Panc1 (cell line): Measurements from ENCODE around the gene ACSS3. TPM values are rescaled to one million over a fixed set of nuclear protein-coding genes. Genes with fewer than 3 reads are reported as not detected.

Experiments used
- ATAC-seq: fragments of 200-7000 bp; cut with Tn5 transposase; 2 replicates; pipeline ENCODE4 v1.9.1; 2020; ENCODE audit warnings: mild to moderate bottlenecking, moderate library complexity
- BruUV-seq: library from RNA; stranded (reverse); fragments of 400-500 nt; replicated peaks from 2 replicates; lab custom pipeline; 2021; lab: Mats Ljungman, UMichigan
- CTCF ChIA-PET: fragments of 300-600 bp; sonication (Branson Sonifier 250); formaldehyde crosslinking; loops from one replicate; lab custom pipeline; 2022; ENCODE audit warnings: antibody characterized with exemption; lab: Charles Lee
- POLR2A ChIA-PET: fragments of 300-600 bp; sonication (Branson Sonifier 250); formaldehyde crosslinking; loops from one replicate; lab custom pipeline; 2022; ENCODE audit warnings: antibody characterized with exemption; lab: Charles Lee
- DNase-seq: peaks from one replicate; pipeline ENCODE4 v3.0.0-alpha.2; 2010; ENCODE audit warnings: low read depth, low spot score
- H3K27ac ChIP-seq: 2 replicates; pipeline ENCODE4 v1.5.1; 2011; ENCODE audit warnings: mild to moderate bottlenecking, low read length, inconsistent platforms
- H3K27me3 ChIP-seq: fragments of 200-500 bp; sonication (Bioruptor generic); 2 replicates; pipeline ENCODE4 v1.6.0; 2014; ENCODE audit warnings: low read length, inconsistent platforms; ENCODE audit not compliant: control insufficient read depth, insufficient read depth
- H3K36me3 ChIP-seq: fragments of 200-500 bp; sonication (Bioruptor generic); 2 replicates; pipeline ENCODE4 v1.5.1; 2014; ENCODE audit warnings: inconsistent platforms, mild to moderate bottlenecking, low read length, moderate library complexity; ENCODE audit not compliant: control insufficient read depth, insufficient read depth
- H3K4me1 ChIP-seq: 2 replicates; pipeline ENCODE4 v1.5.1; 2011; ENCODE audit warnings: inconsistent platforms, mild to moderate bottlenecking, low read length, moderate library complexity; ENCODE audit not compliant: control insufficient read depth, insufficient read depth
- H3K4me3 ChIP-seq, 2 experiments: 2 replicates each; pipeline ENCODE4 v1.5.1; 2011 to 2012; ENCODE audit warnings: low read depth in 2 of 2, low read length in 2 of 2, mild to moderate bottlenecking in 2 of 2, inconsistent platforms in 1 of 2, moderate library complexity in 1 of 2
- H3K9me3 ChIP-seq: fragments of 200-500 bp; sonication (Bioruptor generic); 2 replicates; pipeline ENCODE4 v1.5.1; 2014; ENCODE audit warnings: low read depth, mild to moderate bottlenecking, inconsistent platforms, low read length, moderate library complexity; ENCODE audit not compliant: control insufficient read depth, insufficient read depth
- POLR2AphosphoS5 ChIP-seq: IDR thresholded peaks from 2 replicates; pipeline ENCODE4 v1.6.1; 2012; ENCODE audit warnings: mild to moderate bottlenecking, low read depth, low read length, moderate library complexity
- SIN3A ChIP-seq: IDR thresholded peaks from 2 replicates; pipeline ENCODE4 v1.6.1; 2012; ENCODE audit warnings: low read depth, mild to moderate bottlenecking, low read length, moderate library complexity, borderline replicate concordance; ENCODE audit not compliant: insufficient read depth
- TCF7L2 ChIP-seq: IDR thresholded peaks from 2 replicates; pipeline ENCODE4 v1.6.1; 2011; ENCODE audit warnings: mild to moderate bottlenecking, low read depth, low read length, inconsistent platforms
- in situ Hi-C: cut with HindIII; loops from 2 replicates; pipeline ENCODE4 v1.10.0; 2016; ENCODE audit warnings: low sequenced_read_pairs, low pct_unique_long_range_greater_than_20kb
- intact Hi-C: fragments of 100-400 bp; cut with micrococcal nuclease; formaldehyde crosslinking; loops from one replicate; pipeline ENCODE4 v1.10.0; 2022; ENCODE audit not compliant: unreplicated experiment
- total RNA-seq: library from RNA; stranded (reverse); gene quantifications from one replicate; pipeline ENCODE4 v1.2.1, GENCODE V29; 2021; ENCODE audit not compliant: unreplicated experiment
- TF ChIP-seq, protein P1 (sequence below), 2 experiments: IDR thresholded peaks; 2 replicates each; pipeline ENCODE4 v1.6.1; 2011 to 2012; ENCODE audit warnings: low read depth in 2 of 2, control low read depth in 1 of 2, low read length in 1 of 2, mild to moderate bottlenecking in 1 of 2, moderate library complexity in 1 of 2; ENCODE audit not compliant: insufficient read depth in 1 of 2
- TF ChIP-seq, protein P2 (sequence below): fragments of 450-650 bp; IDR thresholded peaks from 2 replicates; pipeline ENCODE4 v1.5.1; 2017; ENCODE audit warnings: mild to moderate bottlenecking

ACSS3 gene
- total RNA-seq, 1 experiment from 2014 or later: 0.10 TPM

DNA sequence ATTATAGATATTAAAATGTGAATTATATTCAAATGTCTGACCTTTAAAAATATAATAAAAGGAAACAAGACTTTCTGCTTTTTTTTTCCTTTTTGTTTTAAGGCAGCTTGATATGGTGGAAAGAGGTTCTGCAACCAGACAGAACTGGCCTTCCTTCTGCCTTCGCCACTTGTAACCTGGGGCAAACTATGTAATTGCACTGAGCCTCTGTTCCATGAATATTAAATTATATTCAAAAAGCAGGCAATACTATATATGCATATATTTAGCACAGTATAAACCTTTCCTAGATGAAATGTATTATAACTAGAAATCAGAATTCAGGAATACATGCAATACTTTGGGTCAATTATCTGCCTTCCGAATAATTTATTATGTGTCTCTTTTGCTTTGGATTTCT, 59.9 kb downstream of the ACSS3 start:
- TF ChIP-seq SIN3A: no peak
- TF ChIP-seq TCF7L2: no peak
- TF ChIP-seq POLR2AphosphoS5: no peak
- TF ChIP-seq, protein P1, sequence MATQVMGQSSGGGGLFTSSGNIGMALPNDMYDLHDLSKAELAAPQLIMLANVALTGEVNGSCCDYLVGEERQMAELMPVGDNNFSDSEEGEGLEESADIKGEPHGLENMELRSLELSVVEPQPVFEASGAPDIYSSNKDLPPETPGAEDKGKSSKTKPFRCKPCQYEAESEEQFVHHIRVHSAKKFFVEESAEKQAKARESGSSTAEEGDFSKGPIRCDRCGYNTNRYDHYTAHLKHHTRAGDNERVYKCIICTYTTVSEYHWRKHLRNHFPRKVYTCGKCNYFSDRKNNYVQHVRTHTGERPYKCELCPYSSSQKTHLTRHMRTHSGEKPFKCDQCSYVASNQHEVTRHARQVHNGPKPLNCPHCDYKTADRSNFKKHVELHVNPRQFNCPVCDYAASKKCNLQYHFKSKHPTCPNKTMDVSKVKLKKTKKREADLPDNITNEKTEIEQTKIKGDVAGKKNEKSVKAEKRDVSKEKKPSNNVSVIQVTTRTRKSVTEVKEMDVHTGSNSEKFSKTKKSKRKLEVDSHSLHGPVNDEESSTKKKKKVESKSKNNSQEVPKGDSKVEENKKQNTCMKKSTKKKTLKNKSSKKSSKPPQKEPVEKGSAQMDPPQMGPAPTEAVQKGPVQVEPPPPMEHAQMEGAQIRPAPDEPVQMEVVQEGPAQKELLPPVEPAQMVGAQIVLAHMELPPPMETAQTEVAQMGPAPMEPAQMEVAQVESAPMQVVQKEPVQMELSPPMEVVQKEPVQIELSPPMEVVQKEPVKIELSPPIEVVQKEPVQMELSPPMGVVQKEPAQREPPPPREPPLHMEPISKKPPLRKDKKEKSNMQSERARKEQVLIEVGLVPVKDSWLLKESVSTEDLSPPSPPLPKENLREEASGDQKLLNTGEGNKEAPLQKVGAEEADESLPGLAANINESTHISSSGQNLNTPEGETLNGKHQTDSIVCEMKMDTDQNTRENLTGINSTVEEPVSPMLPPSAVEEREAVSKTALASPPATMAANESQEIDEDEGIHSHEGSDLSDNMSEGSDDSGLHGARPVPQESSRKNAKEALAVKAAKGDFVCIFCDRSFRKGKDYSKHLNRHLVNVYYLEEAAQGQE (IDR thresholded peaks at IDR 0.05; ENCODE audit: insufficient read depth in 1 of 2, low read depth in 2 of 2, low read length in 1 of 2): no peak
- TF ChIP-seq, protein P2, sequence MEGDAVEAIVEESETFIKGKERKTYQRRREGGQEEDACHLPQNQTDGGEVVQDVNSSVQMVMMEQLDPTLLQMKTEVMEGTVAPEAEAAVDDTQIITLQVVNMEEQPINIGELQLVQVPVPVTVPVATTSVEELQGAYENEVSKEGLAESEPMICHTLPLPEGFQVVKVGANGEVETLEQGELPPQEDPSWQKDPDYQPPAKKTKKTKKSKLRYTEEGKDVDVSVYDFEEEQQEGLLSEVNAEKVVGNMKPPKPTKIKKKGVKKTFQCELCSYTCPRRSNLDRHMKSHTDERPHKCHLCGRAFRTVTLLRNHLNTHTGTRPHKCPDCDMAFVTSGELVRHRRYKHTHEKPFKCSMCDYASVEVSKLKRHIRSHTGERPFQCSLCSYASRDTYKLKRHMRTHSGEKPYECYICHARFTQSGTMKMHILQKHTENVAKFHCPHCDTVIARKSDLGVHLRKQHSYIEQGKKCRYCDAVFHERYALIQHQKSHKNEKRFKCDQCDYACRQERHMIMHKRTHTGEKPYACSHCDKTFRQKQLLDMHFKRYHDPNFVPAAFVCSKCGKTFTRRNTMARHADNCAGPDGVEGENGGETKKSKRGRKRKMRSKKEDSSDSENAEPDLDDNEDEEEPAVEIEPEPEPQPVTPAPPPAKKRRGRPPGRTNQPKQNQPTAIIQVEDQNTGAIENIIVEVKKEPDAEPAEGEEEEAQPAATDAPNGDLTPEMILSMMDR: no peak
- H3K4me1 ChIP-seq: no peaks in the 10 kb centered on the region
- intact Hi-C loops (no loop called here), in situ Hi-C loops (no loop called here)
- BruUV-seq: no TSS peak
- POLR2A ChIA-PET: no interaction called here
- H3K36me3 ChIP-seq: no peaks in the 10 kb centered on the region
- H3K27me3 ChIP-seq: no peaks in the 10 kb centered on the region
- no peak overlapping the region for H3K27ac ChIP-seq
- no peaks in the 10 kb centered on the region for H3K9me3 ChIP-seq
- ATAC-seq (no peak), DNase-seq (no peak)
- H3K4me3 ChIP-seq: no peak overlapping the region
- CTCF ChIA-PET: no interaction called here

DNA sequence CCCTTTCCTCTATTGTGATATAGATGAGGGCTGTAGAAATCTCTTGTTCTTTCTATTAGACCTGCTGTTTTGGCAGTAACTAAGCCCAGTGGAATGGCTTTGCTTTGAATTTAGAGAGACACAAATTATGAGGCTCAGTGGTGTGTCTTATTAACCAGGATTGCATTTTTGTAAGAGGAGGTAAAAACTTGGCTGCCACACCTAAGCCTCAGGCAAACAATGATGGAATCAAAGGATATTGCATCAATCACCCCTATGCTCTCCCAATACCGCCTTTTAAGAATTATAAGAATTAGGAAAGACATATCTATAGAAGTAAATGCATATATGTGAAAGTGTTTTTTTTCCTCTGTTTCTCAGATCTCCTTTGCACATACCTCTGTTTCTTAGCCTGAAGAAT, 63.3 kb downstream of the ACSS3 start:
- no TSS peak for BruUV-seq
- in situ Hi-C loops: no loop called here
- POLR2A ChIA-PET: no interaction called here
- H3K27ac ChIP-seq: no peak overlapping the region
- CTCF ChIA-PET: no interaction called here
- intact Hi-C loops: no loop called here
- H3K27me3 ChIP-seq: no peaks in the 10 kb centered on the region
- H3K36me3 ChIP-seq: no peaks in the 10 kb centered on the region
- no peak for TF ChIP-seq POLR2AphosphoS5
- TF ChIP-seq, protein P2: no peak
- no peak for TF ChIP-seq TCF7L2
- TF ChIP-seq SIN3A: no peak
- TF ChIP-seq, protein P1 (IDR thresholded peaks at IDR 0.05; ENCODE audit: insufficient read depth in 1 of 2, low read depth in 2 of 2, low read length in 1 of 2): no peak
- no peak overlapping the region for H3K4me3 ChIP-seq
- no peak for ATAC-seq
- no peak for DNase-seq
- H3K9me3 ChIP-seq: no peaks in the 10 kb centered on the region
- no peaks in the 10 kb centered on the region for H3K4me1 ChIP-seq
